DOHH2 (cell line): ENCODE measurements around the gene ARRDC4.

Experiments used
- EZH2phosphoT487 ChIP-seq: fragments of 200-600 bp; sonication (generic); IDR thresholded peaks from 2 replicates; pipeline ENCODE4 v1.6.1; 2017; ENCODE audit warnings: borderline replicate concordance, mild to moderate bottlenecking, antibody characterized with exemption, low read length, moderate library complexity, mixed read lengths
- TF ChIP-seq, protein P1 (sequence below): fragments of 200-600 bp; sonication (generic); IDR thresholded peaks from one replicate; pipeline ENCODE4 v1.5.1; 2014; ENCODE audit warnings: antibody characterized with exemption, mild to moderate bottlenecking, low read depth, low read length; ENCODE audit not compliant: poor library complexity, severe bottlenecking

DNA sequence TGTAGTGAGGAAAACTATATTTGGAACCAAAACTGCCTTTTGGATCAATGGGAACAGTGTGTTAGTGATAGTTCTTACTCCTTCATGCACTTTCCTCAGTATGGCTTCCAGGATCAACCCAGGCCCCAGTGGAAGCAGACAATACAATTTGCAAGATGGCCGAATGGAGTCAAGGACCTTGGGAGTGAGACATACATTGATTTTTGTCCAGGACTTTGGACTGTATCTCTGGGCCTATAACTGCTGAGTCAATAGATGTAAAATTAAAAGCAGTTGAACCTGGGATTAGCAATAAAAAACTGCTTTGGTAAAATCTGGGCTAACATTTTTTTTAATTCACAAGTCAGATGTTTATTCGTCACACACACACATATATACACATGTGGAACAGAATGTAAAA, 1.8 kb downstream of the ARRDC4 start:
- TF ChIP-seq, protein P1, sequence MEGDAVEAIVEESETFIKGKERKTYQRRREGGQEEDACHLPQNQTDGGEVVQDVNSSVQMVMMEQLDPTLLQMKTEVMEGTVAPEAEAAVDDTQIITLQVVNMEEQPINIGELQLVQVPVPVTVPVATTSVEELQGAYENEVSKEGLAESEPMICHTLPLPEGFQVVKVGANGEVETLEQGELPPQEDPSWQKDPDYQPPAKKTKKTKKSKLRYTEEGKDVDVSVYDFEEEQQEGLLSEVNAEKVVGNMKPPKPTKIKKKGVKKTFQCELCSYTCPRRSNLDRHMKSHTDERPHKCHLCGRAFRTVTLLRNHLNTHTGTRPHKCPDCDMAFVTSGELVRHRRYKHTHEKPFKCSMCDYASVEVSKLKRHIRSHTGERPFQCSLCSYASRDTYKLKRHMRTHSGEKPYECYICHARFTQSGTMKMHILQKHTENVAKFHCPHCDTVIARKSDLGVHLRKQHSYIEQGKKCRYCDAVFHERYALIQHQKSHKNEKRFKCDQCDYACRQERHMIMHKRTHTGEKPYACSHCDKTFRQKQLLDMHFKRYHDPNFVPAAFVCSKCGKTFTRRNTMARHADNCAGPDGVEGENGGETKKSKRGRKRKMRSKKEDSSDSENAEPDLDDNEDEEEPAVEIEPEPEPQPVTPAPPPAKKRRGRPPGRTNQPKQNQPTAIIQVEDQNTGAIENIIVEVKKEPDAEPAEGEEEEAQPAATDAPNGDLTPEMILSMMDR, result no peak
- TF ChIP-seq EZH2phosphoT487, result no peak
